K562 (cell line): Measurements from ENCODE around the gene THADA. TPM values are rescaled to one million over a fixed set of nuclear protein-coding genes. Genes with fewer than 3 reads are reported as not detected.

Source experiments
- BCL6 ChIP-seq: fragments of 250-450 bp; sonication (Bioruptor Pico); IDR thresholded peaks from 2 replicates; pipeline ENCODE4 v1.4.0; 2020
- BRD9 ChIP-seq: fragments of 450-650 bp; IDR thresholded peaks from 2 replicates; pipeline ENCODE4 v1.6.1; 2018; ENCODE audit warnings: low read depth; ENCODE audit not compliant: partially characterized antibody
- CBFA2T3 ChIP-seq: fragments of 450-650 bp; IDR thresholded peaks from 2 replicates; pipeline ENCODE4 v1.6.1; 2017
- EGR1 ChIP-seq: fragments of 450-650 bp; conservative IDR thresholded peaks from 2 replicates; pipeline ENCODE4 v1.6.1; 2017; ENCODE audit warnings: mild to moderate bottlenecking
- EP400 ChIP-seq: fragments of 450-650 bp; IDR thresholded peaks from 2 replicates; pipeline ENCODE4 v1.6.1; 2017; ENCODE audit warnings: antibody characterized with exemption, mild to moderate bottlenecking, moderate library complexity
- HDGF ChIP-seq: fragments of 450-650 bp; IDR thresholded peaks from 2 replicates; pipeline ENCODE4 v1.6.1; 2016
- HIVEP1 ChIP-seq: fragments of 250-450 bp; sonication (Bioruptor Pico); IDR thresholded peaks from 2 replicates; pipeline ENCODE4 v1.4.0; 2020; ENCODE audit warnings: mild to moderate bottlenecking
- KHSRP ChIP-seq: fragments of 450-650 bp; IDR thresholded peaks from 2 replicates; pipeline ENCODE4 v1.6.1; 2017
- L3MBTL2 ChIP-seq: fragments of 450-650 bp; IDR thresholded peaks from 2 replicates; pipeline ENCODE4 v1.6.1; 2016; ENCODE audit warnings: mild to moderate bottlenecking, moderate library complexity
- MTA3 ChIP-seq: fragments of 450-650 bp; formaldehyde crosslinking; IDR thresholded peaks from 2 replicates; pipeline ENCODE4 v1.6.1; 2017; ENCODE audit warnings: mild to moderate bottlenecking, borderline replicate concordance
- NFE2L1 ChIP-seq: fragments of 450-650 bp; IDR thresholded peaks from 2 replicates; pipeline ENCODE4 v1.6.1; 2016; ENCODE audit warnings: missing genetic modification characterization, low read depth, mild to moderate bottlenecking, missing compliant biosample characterization, moderate library complexity, borderline replicate concordance
- NFRKB ChIP-seq: fragments of 450-650 bp; IDR thresholded peaks from 2 replicates; pipeline ENCODE4 v1.6.1; 2016; ENCODE audit warnings: low read depth
- TAF1 ChIP-seq: IDR thresholded peaks from 2 replicates; pipeline ENCODE4 v1.6.1; 2011; ENCODE audit warnings: mild to moderate bottlenecking, low read length, moderate library complexity; ENCODE audit not compliant: insufficient read depth, control insufficient read depth, severe bottlenecking; ENCODE audit errors: extremely low read depth
- XRCC4 ChIP-seq: IDR thresholded peaks from one replicate; pipeline ENCODE4 v1.6.1; 2011; ENCODE audit not compliant: insufficient read depth, insufficient read length; ENCODE audit errors: extremely low read depth
- ZNF133 ChIP-seq: fragments of 250-450 bp; sonication (Bioruptor Pico); IDR thresholded peaks from 2 replicates; pipeline ENCODE4 v1.4.0; 2020; ENCODE audit warnings: mild to moderate bottlenecking
- ZNF146 ChIP-seq: IDR thresholded peaks from one replicate; pipeline ENCODE4 v1.6.1; 2018; ENCODE audit warnings: missing compliant biosample characterization; ENCODE audit not compliant: unreplicated experiment
- polyA plus RNA-seq, 8 experiments: library from polyadenylated mRNA; depleted of rRNA in 4 of 8; stranded (reverse) in 5 of 8; unstranded in 3 of 8; fragments of >200 nt; fragmentation: Nextera tagmentation in 2 of 8; fragmentation: Illumina TruSeq in 1 of 8; extraction: Ambion mirVana in 2 of 8; extraction: Trizol in 1 of 8; gene quantifications; 2 replicates each; pipeline versions ENCODE4 v1.2.1 to v1.2.3, GENCODE V29; 2011 to 2014; ENCODE audit warnings: inconsistent platforms in 1 of 8, missing spikeins in 1 of 8
- total RNA-seq, 7 experiments: library from RNA; depleted of rRNA in 6 of 7; stranded (reverse); fragments of >200 nt in 6 of 7; fragmentation: Illumina TruSeq in 2 of 7; extraction: Trizol in 2 of 7; gene quantifications; 2 replicates each; pipeline versions ENCODE4 v1.2.1 to v1.2.3, GENCODE V29; 2011 to 2021; ENCODE audit warnings: low replicate concordance in 1 of 7
- TF ChIP-seq, protein P1 (sequence below): sonication (generic); formaldehyde crosslinking; IDR thresholded peaks from 2 replicates; pipeline ENCODE4 v1.8.0; 2022; ENCODE audit warnings: mild to moderate bottlenecking, missing genetic modification reagents
- TF ChIP-seq, protein P2 (sequence below): sonication (generic); formaldehyde crosslinking; IDR thresholded peaks from 2 replicates; pipeline ENCODE4 v1.8.1; 2023; ENCODE audit warnings: mild to moderate bottlenecking, missing genetic modification reagents
- TF ChIP-seq, protein P3 (sequence below): sonication (generic); formaldehyde crosslinking; IDR thresholded peaks from 2 replicates; pipeline ENCODE4 v1.8.1; 2023; ENCODE audit warnings: missing genetic modification reagents, mild to moderate bottlenecking, borderline replicate concordance
- TF ChIP-seq, protein P4 (sequence below): fragments of 150-350 bp; conservative IDR thresholded peaks from 2 replicates; pipeline ENCODE4 v1.6.1; 2014; ENCODE audit warnings: low read length

THADA gene
- total and polyA plus RNA-seq, 9 of the 15 experiments (the other 6 are each of a cell fraction or from before 2014, with no cell fraction given): 17.8 to 34.7 (median 31.9) TPM

DNA sequence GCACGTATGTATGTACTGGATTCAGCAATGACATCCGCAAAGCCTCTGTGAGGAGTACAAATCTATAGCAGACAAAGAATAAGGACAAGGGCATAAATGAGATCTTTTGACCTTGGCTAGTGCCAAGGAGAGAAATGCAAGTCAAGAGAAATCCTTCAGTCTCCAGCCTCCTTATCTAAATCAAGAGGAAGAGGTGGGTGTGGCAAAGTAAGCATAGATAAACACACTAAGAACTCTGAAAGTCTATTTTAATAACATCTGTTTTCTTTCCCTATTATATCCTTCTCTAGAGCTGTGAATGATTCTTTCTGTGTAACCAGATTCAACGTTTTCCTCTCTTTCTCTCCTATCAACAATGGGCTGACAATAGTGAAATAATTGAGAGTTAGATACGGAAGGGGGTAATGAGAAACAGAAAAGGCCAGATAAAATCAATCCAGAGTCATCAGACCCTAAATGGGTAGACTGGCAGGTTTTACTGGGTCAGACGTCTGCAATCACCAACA is 250.9 kb downstream of the THADA start (continued):
- TF ChIP-seq MTA3: no peak
- no peak for TF ChIP-seq KHSRP
- TF ChIP-seq NFE2L1 (tag): no peak
- TF ChIP-seq ZNF133 (CRISPR knock-in tag): no peak
- TF ChIP-seq NFRKB: no peak
- no peak for TF ChIP-seq HDGF
- no peak for TF ChIP-seq BRD9
- no peak for TF ChIP-seq CBFA2T3
- no peak for TF ChIP-seq HIVEP1
- TF ChIP-seq BCL6 (CRISPR knock-in tag): no peak
- no peak for TF ChIP-seq ZNF146 (CRISPR knock-in tag)
- TF ChIP-seq, protein P1, sequence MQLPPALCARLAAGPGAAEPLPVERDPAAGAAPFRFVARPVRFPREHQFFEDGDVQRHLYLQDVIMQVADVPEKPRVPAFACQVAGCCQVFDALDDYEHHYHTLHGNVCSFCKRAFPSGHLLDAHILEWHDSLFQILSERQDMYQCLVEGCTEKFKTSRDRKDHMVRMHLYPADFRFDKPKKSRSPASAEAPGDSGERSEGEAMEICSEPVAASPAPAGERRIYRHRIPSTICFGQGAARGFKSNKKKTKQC (CRISPR knock-in tag): no peak
- TF ChIP-seq, protein P2, sequence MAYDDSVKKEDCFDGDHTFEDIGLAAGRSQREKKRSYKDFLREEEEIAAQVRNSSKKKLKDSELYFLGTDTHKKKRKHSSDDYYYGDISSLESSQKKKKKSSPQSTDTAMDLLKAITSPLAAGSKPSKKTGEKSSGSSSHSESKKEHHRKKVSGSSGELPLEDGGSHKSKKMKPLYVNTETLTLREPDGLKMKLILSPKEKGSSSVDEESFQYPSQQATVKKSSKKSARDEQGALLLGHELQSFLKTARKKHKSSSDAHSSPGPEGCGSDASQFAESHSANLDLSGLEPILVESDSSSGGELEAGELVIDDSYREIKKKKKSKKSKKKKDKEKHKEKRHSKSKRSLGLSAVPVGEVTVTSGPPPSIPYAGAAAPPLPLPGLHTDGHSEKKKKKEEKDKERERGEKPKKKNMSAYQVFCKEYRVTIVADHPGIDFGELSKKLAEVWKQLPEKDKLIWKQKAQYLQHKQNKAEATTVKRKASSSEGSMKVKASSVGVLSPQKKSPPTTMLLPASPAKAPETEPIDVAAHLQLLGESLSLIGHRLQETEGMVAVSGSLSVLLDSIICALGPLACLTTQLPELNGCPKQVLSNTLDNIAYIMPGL (CRISPR knock-in tag): no peak
- TF ChIP-seq EP400: no peak
- TF ChIP-seq XRCC4: no peak
- TF ChIP-seq, protein P3, sequence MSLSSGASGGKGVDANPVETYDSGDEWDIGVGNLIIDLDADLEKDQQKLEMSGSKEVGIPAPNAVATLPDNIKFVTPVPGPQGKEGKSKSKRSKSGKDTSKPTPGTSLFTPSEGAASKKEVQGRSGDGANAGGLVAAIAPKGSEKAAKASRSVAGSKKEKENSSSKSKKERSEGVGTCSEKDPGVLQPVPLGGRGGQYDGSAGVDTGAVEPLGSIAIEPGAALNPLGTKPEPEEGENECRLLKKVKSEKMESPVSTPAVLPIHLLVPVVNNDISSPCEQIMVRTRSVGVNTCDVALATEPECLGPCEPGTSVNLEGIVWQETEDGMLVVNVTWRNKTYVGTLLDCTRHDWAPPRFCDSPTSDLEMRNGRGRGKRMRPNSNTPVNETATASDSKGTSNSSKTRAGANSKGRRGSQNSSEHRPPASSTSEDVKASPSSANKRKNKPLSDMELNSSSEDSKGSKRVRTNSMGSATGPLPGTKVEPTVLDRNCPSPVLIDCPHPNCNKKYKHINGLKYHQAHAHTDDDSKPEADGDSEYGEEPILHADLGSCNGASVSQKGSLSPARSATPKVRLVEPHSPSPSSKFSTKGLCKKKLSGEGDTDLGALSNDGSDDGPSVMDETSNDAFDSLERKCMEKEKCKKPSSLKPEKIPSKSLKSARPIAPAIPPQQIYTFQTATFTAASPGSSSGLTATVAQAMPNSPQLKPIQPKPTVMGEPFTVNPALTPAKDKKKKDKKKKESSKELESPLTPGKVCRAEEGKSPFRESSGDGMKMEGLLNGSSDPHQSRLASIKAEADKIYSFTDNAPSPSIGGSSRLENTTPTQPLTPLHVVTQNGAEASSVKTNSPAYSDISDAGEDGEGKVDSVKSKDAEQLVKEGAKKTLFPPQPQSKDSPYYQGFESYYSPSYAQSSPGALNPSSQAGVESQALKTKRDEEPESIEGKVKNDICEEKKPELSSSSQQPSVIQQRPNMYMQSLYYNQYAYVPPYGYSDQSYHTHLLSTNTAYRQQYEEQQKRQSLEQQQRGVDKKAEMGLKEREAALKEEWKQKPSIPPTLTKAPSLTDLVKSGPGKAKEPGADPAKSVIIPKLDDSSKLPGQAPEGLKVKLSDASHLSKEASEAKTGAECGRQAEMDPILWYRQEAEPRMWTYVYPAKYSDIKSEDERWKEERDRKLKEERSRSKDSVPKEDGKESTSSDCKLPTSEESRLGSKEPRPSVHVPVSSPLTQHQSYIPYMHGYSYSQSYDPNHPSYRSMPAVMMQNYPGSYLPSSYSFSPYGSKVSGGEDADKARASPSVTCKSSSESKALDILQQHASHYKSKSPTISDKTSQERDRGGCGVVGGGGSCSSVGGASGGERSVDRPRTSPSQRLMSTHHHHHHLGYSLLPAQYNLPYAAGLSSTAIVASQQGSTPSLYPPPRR (CRISPR knock-in tag): no peak
- TF ChIP-seq L3MBTL2: no peak
- TF ChIP-seq TAF1: no peak
- TF ChIP-seq, protein P4, sequence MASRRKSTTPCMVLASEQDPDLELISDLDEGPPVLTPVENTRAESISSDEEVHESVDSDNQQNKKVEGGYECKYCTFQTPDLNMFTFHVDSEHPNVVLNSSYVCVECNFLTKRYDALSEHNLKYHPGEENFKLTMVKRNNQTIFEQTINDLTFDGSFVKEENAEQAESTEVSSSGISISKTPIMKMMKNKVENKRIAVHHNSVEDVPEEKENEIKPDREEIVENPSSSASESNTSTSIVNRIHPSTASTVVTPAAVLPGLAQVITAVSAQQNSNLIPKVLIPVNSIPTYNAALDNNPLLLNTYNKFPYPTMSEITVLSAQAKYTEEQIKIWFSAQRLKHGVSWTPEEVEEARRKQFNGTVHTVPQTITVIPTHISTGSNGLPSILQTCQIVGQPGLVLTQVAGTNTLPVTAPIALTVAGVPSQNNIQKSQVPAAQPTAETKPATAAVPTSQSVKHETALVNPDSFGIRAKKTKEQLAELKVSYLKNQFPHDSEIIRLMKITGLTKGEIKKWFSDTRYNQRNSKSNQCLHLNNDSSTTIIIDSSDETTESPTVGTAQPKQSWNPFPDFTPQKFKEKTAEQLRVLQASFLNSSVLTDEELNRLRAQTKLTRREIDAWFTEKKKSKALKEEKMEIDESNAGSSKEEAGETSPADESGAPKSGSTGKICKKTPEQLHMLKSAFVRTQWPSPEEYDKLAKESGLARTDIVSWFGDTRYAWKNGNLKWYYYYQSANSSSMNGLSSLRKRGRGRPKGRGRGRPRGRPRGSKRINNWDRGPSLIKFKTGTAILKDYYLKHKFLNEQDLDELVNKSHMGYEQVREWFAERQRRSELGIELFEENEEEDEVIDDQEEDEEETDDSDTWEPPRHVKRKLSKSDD: no peak
- no peak; the same call in 1 of the 2 replicates for TF ChIP-seq EGR1
